OCI-LY7 (cell line): ENCODE results near the gene AGPAT3. TPM values are rescaled to one million over a fixed set of nuclear protein-coding genes. Genes with fewer than 3 reads are reported as not detected.

Source experiments
- BruUV-seq: library from RNA; stranded (reverse); fragments of 400-500 nt; replicated peaks from 2 replicates; lab custom pipeline; 2021; lab: Mats Ljungman, UMichigan
- CTCF ChIA-PET: fragments of 300-600 bp; sonication (Branson Sonifier 250); formaldehyde crosslinking; loops from one replicate; lab custom pipeline; 2022; ENCODE audit warnings: antibody characterized with exemption; ENCODE audit not compliant: unreplicated experiment; lab: Charles Lee
- POLR2A ChIA-PET: fragments of 300-600 bp; sonication (Branson Sonifier 250); formaldehyde crosslinking; loops from one replicate; lab custom pipeline; 2022; ENCODE audit warnings: antibody characterized with exemption; lab: Charles Lee
- DNase-seq: peaks from one replicate; pipeline ENCODE4 v3.0.0-alpha.2; 2015; ENCODE audit warnings: low spot score
- H2AFZ ChIP-seq: fragments of 200-600 bp; sonication (generic), shearing (Covaris generic); 2 replicates; pipeline ENCODE4 v1.6.1; 2014; ENCODE audit warnings: mild to moderate bottlenecking, antibody characterized with exemption, low read length, moderate library complexity
- H3K27ac ChIP-seq: fragments of 200-600 bp; sonication (generic); 2 replicates; pipeline ENCODE4 v1.5.1; 2014; ENCODE audit warnings: mixed run types, low read depth, mild to moderate bottlenecking, moderate library complexity, low read length, inconsistent platforms; ENCODE audit not compliant: poor library complexity, severe bottlenecking
- H3K36me3 ChIP-seq: fragments of 200-600 bp; sonication (generic); 2 replicates; pipeline ENCODE4 v1.6.1; 2014; ENCODE audit warnings: mild to moderate bottlenecking, antibody characterized with exemption, low read length, moderate library complexity, mixed read lengths; ENCODE audit not compliant: insufficient read depth
- H3K4me1 ChIP-seq: fragments of 200-600 bp; sonication (generic); 2 replicates; pipeline ENCODE4 v1.5.1; 2014; ENCODE audit warnings: mild to moderate bottlenecking, low read length; ENCODE audit not compliant: insufficient read depth, poor library complexity, severe bottlenecking
- H3K4me2 ChIP-seq: fragments of 200-600 bp; sonication (generic); 2 replicates; pipeline ENCODE4 v1.6.1; 2014; ENCODE audit warnings: mild to moderate bottlenecking, low read length
- H3K4me3 ChIP-seq: fragments of 200-600 bp; sonication (generic); 2 replicates; pipeline ENCODE4 v1.5.1; 2014; ENCODE audit warnings: mild to moderate bottlenecking, low read depth, low read length; ENCODE audit not compliant: poor library complexity, severe bottlenecking
- H3K79me2 ChIP-seq: fragments of 200-600 bp; sonication (generic); 2 replicates; pipeline ENCODE4 v1.6.1; 2016; ENCODE audit warnings: low read depth, mild to moderate bottlenecking, low read length, moderate library complexity, mixed read lengths; ENCODE audit not compliant: insufficient read depth
- H3K9me2 ChIP-seq: fragments of 200-600 bp; sonication (generic); 2 replicates; pipeline ENCODE4 v1.6.1; 2016; ENCODE audit warnings: mild to moderate bottlenecking, low read length, mixed read lengths; ENCODE audit not compliant: insufficient read depth
- H3K9me3 ChIP-seq: fragments of 200-600 bp; sonication (generic); 2 replicates; pipeline ENCODE4 v1.6.1; 2014; ENCODE audit warnings: mild to moderate bottlenecking, mixed run types, low read length, mixed read lengths
- H4K20me1 ChIP-seq: fragments of 200-600 bp; sonication (generic); 2 replicates; pipeline ENCODE4 v1.6.1; 2014; ENCODE audit warnings: mild to moderate bottlenecking, antibody characterized with exemption, low read length, moderate library complexity, mixed read lengths; ENCODE audit not compliant: insufficient read depth
- EZH2phosphoT487 ChIP-seq: fragments of 200-600 bp; sonication (generic); IDR thresholded peaks from 2 replicates; pipeline ENCODE4 v1.6.1; 2018; ENCODE audit warnings: low read depth, borderline replicate concordance, mild to moderate bottlenecking, mixed run types, antibody characterized with exemption, low read length, moderate library complexity, mixed read lengths
- intact Hi-C: fragments of 100-400 bp; cut with micrococcal nuclease; formaldehyde crosslinking; loops from one replicate; pipeline ENCODE4 v1.10.0; 2022; ENCODE audit not compliant: unreplicated experiment
- total RNA-seq, 2 experiments: library from RNA; depleted of rRNA in 1 of 2; stranded (reverse); fragments of >200 nt in 1 of 2; shearing (Covaris generic) in 1 of 2; gene quantifications; 2 replicates each; pipeline ENCODE4 v1.2.3, GENCODE V29; 2014 to 2022
- TF ChIP-seq, protein P1 (sequence below): fragments of 200-600 bp; sonication (generic); conservative IDR thresholded peaks from 2 replicates; pipeline ENCODE4 v1.5.1; 2014; ENCODE audit warnings: mild to moderate bottlenecking, antibody characterized with exemption, low read length, moderate library complexity, mixed read lengths

The AGPAT3 gene
- total RNA-seq, 2 experiments from 2014 or later = 9.2 to 33.4 TPM

DNA sequence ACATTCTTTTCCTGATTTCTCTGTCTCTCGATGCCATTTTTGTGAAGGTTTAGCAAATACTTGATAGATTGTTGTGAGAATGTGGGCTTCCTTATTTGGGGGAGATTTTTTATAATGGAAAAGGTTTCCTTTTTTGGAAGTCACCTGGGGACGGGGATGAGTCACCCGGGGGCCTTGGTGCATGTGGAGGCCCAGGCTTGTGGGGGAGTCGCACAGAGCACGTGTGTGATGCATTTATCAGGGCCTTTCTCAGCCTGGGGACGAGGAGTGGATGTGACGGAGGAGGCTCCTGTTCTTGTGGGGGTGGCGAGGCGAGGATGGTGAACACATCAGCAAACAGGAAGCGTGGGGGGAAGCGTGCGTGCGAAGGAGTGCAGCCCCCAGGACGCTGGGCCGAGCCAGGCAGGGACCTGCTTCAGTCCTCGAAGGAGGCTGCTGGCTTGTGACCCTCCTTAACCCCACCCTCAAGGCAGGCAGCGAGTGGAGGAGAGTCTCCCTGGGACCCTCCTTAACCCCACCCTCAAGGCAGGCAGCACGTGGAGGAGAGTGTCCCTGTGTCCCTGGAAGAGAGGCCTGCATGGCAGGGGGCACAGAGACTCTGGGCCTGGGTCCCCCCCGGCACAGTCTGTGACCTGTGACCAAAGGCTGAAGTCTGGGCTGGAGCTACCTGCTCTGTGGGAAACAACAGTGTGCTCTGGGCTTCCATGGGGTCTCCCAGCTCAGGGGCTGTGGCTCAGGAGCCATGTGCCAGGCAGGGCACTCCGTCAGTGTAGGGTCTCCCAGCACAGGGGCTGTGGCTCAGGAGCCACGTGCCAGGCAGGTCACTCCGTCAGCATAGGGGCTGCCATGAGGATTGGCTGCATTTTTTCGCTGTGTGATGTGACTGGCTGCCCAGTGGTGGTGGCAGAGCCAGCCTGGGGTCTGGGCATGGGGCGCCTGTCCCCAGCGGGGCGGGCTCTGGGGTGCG, 57.2 kb downstream of the AGPAT3 start:
- no peak for DNase-seq
- ChIA-PET CTCF (no interaction called here), POLR2A (interaction anchor here (0.8 kb wide), 1 partner anchor 18 kb away, joined by 3 read pairs; no protein-coding TSS in a partner anchor)
- H3K79me2 ChIP-seq = no peaks in the 10 kb centered on the region
- no peaks in the 10 kb centered on the region for H3K4me1 ChIP-seq
- no TSS peak for BruUV-seq
- TF ChIP-seq, protein P1, sequence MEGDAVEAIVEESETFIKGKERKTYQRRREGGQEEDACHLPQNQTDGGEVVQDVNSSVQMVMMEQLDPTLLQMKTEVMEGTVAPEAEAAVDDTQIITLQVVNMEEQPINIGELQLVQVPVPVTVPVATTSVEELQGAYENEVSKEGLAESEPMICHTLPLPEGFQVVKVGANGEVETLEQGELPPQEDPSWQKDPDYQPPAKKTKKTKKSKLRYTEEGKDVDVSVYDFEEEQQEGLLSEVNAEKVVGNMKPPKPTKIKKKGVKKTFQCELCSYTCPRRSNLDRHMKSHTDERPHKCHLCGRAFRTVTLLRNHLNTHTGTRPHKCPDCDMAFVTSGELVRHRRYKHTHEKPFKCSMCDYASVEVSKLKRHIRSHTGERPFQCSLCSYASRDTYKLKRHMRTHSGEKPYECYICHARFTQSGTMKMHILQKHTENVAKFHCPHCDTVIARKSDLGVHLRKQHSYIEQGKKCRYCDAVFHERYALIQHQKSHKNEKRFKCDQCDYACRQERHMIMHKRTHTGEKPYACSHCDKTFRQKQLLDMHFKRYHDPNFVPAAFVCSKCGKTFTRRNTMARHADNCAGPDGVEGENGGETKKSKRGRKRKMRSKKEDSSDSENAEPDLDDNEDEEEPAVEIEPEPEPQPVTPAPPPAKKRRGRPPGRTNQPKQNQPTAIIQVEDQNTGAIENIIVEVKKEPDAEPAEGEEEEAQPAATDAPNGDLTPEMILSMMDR = no peak
- no peak for TF ChIP-seq EZH2phosphoT487
- H3K4me3 ChIP-seq = no peak overlapping the region
- H3K9me3 ChIP-seq = no peaks in the 10 kb centered on the region
- H3K9me2 ChIP-seq = no peaks in the 10 kb centered on the region
- intact Hi-C loops = no loop called here
- no peak overlapping the region for H3K27ac ChIP-seq
- H4K20me1 ChIP-seq = no peaks in the 10 kb centered on the region
- H3K4me2 ChIP-seq = no peak overlapping the region
- H3K36me3 ChIP-seq = no peaks in the 10 kb centered on the region
- no peak overlapping the region for H2AFZ ChIP-seq

- ChIA-PET CTCF (no interaction called here), POLR2A (no interaction called here)
- H3K4me1 ChIP-seq = no peaks in the 10 kb centered on the region
- no peaks in the 10 kb centered on the region for H4K20me1 ChIP-seq
- no peak overlapping the region for H2AFZ ChIP-seq
- no peak for DNase-seq
- H3K4me3 ChIP-seq = no peak overlapping the region
- intact Hi-C loops = no loop called here
- no peaks in the 10 kb centered on the region for H3K9me2 ChIP-seq
- no peaks in the 10 kb centered on the region for H3K79me2 ChIP-seq
- H3K27ac ChIP-seq = no peak overlapping the region
- no peaks in the 10 kb centered on the region for H3K36me3 ChIP-seq
- TF ChIP-seq, protein P1 = no peak
- TF ChIP-seq EZH2phosphoT487 = no peak
- H3K4me2 ChIP-seq = no peak overlapping the region
- BruUV-seq = no TSS peak
- no peaks in the 10 kb centered on the region for H3K9me3 ChIP-seq
Observed at GRCh38 chr21:43922949-43923348, 57.9 kb downstream of the AGPAT3 start.

DNA sequence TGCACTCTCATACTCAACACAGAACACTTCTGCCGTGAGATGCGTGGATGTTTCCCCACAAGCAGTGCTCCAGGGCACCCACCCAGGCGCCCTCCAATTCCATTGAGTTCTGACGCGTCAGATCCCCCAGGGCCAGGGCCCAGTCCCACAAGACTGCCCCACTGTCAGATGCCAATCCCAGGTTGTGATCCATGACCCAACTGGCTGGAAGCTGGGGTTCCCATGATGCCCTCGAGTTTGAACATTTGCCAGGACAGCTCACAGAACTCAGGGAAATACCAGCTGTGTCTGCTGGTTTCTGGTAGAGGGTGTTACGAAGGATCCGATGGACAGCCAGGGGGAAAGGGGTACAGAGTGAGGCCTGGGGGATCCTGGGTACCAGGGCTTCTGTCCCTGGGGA, 58.4 kb downstream of the AGPAT3 start:
- POLR2A ChIA-PET = no interaction called here
- H3K9me3 ChIP-seq = no peaks in the 10 kb centered on the region
- TF ChIP-seq EZH2phosphoT487 = no peak
- TF ChIP-seq, protein P1 = no peak
- DNase-seq = no peak
- CTCF ChIA-PET = no interaction called here
- H3K27ac ChIP-seq = no peak overlapping the region
- intact Hi-C loops = no loop called here
- H3K36me3 ChIP-seq = no peaks in the 10 kb centered on the region
- no peak overlapping the region for H3K4me3 ChIP-seq
- no peaks in the 10 kb centered on the region for H3K79me2 ChIP-seq
- no peaks in the 10 kb centered on the region for H3K4me1 ChIP-seq
- no peaks in the 10 kb centered on the region for H4K20me1 ChIP-seq
- H3K9me2 ChIP-seq = no peaks in the 10 kb centered on the region
- BruUV-seq = no TSS peak
- H2AFZ ChIP-seq = no peak overlapping the region
- H3K4me2 ChIP-seq = no peak overlapping the region
